ENCODE results near the gene FAM83D. TPM values are rescaled to one million over a fixed set of nuclear protein-coding genes. Genes with fewer than 3 reads are reported as not detected.
A peak's percentile ranks its signal among the peaks of the same experiment; 100 is the strongest.

The FAM83D gene
- total RNA-seq, 1 experiment from 2014 or later = 48.1 TPM

DNA sequence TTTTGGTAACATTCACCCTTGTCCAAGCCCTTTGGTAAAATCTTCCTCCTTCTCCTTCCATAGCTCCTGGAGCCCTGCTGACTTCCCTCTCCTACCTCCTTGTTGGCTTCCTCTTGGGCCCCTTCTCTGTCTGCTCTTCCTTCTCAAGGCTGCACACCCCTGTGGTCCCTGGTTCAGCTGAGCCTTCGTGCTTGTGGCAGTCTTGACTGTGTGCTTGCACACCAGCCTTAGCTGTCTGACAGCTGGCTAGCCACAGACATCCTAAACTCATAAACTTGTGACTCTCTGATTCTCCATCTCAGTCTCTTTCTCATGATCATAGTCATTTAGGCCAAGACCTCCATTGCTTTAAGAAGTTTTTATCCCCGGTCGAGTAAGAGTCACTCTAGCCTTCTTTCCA lies 73.0 kb downstream of the FAM83D start:
- Histone ChIP-seq H3K23me2 (ENCODE audit: insufficient read length, low read depth, low read length, poor library complexity, severe bottlenecking) (no peaks in the 10 kb centered on the region), H2BK5ac (ENCODE audit: insufficient read length, low read length) (no peak overlapping the region), H3K79me1 (ENCODE audit: insufficient read depth, low read depth, low read length, poor library complexity, severe bottlenecking) (no peaks in the 10 kb centered on the region), H4K8ac (replicated peaks; ENCODE audit: insufficient read length, low read depth, low read length) (no peak overlapping the region), H3K9me3 (ENCODE audit: control insufficient read depth, low read depth, low read length) (no peaks in the 10 kb centered on the region), H4K91ac (ENCODE audit: insufficient read length, low read depth, low read length) (no peak overlapping the region), H2BK12ac (ENCODE audit: insufficient read length, low read depth, low read length) (no peak overlapping the region), H2BK120ac (ENCODE audit: low read depth, low read length, poor library complexity, severe bottlenecking) (no peak overlapping the region), H3T11ph (ENCODE audit: low read length) (no peak overlapping the region), H2BK20ac (ENCODE audit: low read depth, low read length, poor library complexity, severe bottlenecking) (no peak overlapping the region), H3K23ac (ENCODE audit: insufficient read length, low read depth, low read length) (no peak overlapping the region), H3K4ac (ENCODE audit: low read depth, low read length) (no peak overlapping the region), H4K5ac (ENCODE audit: insufficient read length, low read depth, low read length) (no peak overlapping the region), H3K79me2 (ENCODE audit: insufficient read depth, low read length) (no peaks in the 10 kb centered on the region), H3K18ac (ENCODE audit: insufficient read length, low read depth, low read length) (no peak overlapping the region), H3K27me3 (ENCODE audit: insufficient read depth, low read length) (no peaks in the 10 kb centered on the region), H3K4me1 (ENCODE audit: insufficient read depth, low read length) (no peaks in the 10 kb centered on the region), H3K4me2 (ENCODE audit: insufficient read depth, insufficient read length, low read length) (no peak overlapping the region), H2AK5ac (ENCODE audit: insufficient read length, low read length) (no peak overlapping the region), H2AFZ (ENCODE audit: low read length) (no peak overlapping the region), H3K14ac (ENCODE audit: insufficient read depth, low read length) (no peak overlapping the region), H3K56ac (ENCODE audit: insufficient read length, low read depth, low read length) (no peak overlapping the region), H3K9ac (ENCODE audit: extremely low read depth, insufficient read length, low read length) (no peak overlapping the region), H3K27ac (ENCODE audit: insufficient read length, low read depth, low read length) (no peak overlapping the region), H2BK15ac (ENCODE audit: low read depth, low read length) (no peak overlapping the region), H4K20me1 (ENCODE audit: control insufficient read depth, insufficient read depth, insufficient read length) (no peaks in the 10 kb centered on the region)
- Mint-ChIP-seq H3K27me3 (ENCODE audit: low read depth) (no peaks in the 10 kb centered on the region), H3K9me3 (no peaks in the 10 kb centered on the region), H3K4me1 (peaks cover 2 to 3% of the 10 kb centered on the region in 2 experiments; a peak in 1 of 4 replicates), H3K4me3 (no peak overlapping the region), H3K27ac (peak overlapping the region in 2 of 3 experiments; percentile 8 to 18; a peak in 4 of 7 replicates), H3K36me3 (ENCODE audit: insufficient read depth in 1 of 3, low read depth in 3 of 3) (peaks cover 20 to 65% (median 47%) of the 10 kb centered on the region in 3 experiments; a peak in 6 of 7 replicates)
- no peak for TF ChIP-seq CTCF (conservative IDR thresholded peaks at IDR 0.05)
- WGBS (ENCODE audit: extremely low coverage, insufficient read length, low lambda C conversion rate) = no CpG with 5 or more reads among the region's 3 CpGs
- no peak for DNase-seq
